ENCODE results near the gene MSI1.

DNA sequence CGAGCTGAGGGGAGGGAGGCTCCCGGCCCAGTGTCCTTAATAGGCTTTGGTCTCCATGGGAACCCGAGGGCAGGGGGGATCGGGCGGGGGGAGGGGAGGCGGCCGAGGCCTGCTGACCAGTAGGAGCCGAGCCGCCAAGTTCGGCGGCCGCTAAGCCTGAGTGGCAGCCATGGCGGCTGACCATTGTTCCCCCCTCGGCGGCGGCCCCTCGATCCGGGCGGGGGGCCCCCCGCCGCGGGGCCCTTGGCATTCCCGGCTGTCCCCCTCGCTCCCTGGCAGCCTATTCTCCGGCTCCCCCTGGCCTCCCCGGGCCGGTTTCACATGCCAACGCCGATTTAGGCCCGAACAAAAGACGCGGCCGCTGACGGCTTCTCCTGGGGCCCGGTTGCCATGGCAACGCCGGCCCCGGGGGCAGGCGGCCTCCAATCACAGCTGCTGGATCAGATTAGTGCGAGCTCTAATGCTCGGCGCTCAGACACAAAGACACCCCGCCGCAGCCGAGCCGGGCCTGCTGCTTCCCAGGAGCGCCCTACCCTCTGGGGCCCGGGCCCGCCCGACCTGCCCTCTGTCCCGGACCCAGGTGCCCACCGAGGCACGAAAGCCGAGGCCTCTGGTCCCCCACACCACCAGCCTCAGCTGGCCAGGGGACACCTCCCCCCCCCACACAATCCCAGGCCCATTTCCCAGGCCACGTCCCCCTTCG, 7.3 kb downstream of the MSI1 start:
- TF ChIP-seq, protein P1, sequence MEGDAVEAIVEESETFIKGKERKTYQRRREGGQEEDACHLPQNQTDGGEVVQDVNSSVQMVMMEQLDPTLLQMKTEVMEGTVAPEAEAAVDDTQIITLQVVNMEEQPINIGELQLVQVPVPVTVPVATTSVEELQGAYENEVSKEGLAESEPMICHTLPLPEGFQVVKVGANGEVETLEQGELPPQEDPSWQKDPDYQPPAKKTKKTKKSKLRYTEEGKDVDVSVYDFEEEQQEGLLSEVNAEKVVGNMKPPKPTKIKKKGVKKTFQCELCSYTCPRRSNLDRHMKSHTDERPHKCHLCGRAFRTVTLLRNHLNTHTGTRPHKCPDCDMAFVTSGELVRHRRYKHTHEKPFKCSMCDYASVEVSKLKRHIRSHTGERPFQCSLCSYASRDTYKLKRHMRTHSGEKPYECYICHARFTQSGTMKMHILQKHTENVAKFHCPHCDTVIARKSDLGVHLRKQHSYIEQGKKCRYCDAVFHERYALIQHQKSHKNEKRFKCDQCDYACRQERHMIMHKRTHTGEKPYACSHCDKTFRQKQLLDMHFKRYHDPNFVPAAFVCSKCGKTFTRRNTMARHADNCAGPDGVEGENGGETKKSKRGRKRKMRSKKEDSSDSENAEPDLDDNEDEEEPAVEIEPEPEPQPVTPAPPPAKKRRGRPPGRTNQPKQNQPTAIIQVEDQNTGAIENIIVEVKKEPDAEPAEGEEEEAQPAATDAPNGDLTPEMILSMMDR (conservative IDR thresholded peaks at IDR 0.05; ENCODE audit: low read length) = no peak
- no peak for TF ChIP-seq EZH2phosphoT487 (IDR thresholded peaks at IDR 0.05; ENCODE audit: borderline replicate concordance, low read depth, low read length)

All from OCI-LY7 (cell line).